Gastroesophageal sphincter (tissue), 4 donors: ENCODE measurements around the gene IKZF1. TPM values are rescaled to one million over a fixed set of nuclear protein-coding genes. Genes with fewer than 3 reads are reported as not detected.

Experiments used
- ATAC-seq: fragments of 150-250 bp; one replicate; pipeline ENCODE4 v1.9.1; 2016; ENCODE audit warnings: mild to moderate bottlenecking, moderate library complexity
- H3K27ac ChIP-seq, 4 donors: fragments of 200-600 bp; sonication (generic) in 3 of 4; 1 replicate in 3 of 4; 2 replicates in 1 of 4; pipeline ENCODE4 v1.5.1; 2016 to 2019
- H3K27me3 ChIP-seq: fragments of 200-600 bp; sonication (generic); one replicate; pipeline ENCODE4 v1.5.1; 2019
- H3K36me3 ChIP-seq, 2 donors: fragments of 200-600 bp; sonication (generic); one replicate each; pipeline ENCODE4 v1.5.1; 2019; ENCODE audit warnings: control low read depth in 1 of 2
- H3K4me1 ChIP-seq, 3 donors: fragments of 200-600 bp; sonication (generic); 1 replicate in 2 of 3; 2 replicates in 1 of 3; pipeline ENCODE4 v1.5.1; 2016 to 2019; ENCODE audit warnings: control low read depth in 2 of 3
- H3K4me3 ChIP-seq, 2 donors: fragments of 200-600 bp; sonication (generic); one replicate each; pipeline ENCODE4 v1.5.1; 2019; ENCODE audit warnings: mild to moderate bottlenecking in 1 of 2, moderate library complexity in 1 of 2
- H3K9me3 ChIP-seq, 3 donors: fragments of 200-600 bp; sonication (generic); one replicate each; pipeline ENCODE4 v1.5.1; 2017 to 2019; ENCODE audit warnings: control low read depth in 2 of 3
- EP300 ChIP-seq: sonication (generic); formaldehyde crosslinking; IDR thresholded peaks from one replicate; pipeline ENCODE4 v1.6.1; 2017; ENCODE audit warnings: antibody characterized with exemption, mild to moderate bottlenecking
- POLR2A ChIP-seq, 2 donors: fragments of 450-650 bp; IDR thresholded peaks; one replicate each; pipeline ENCODE4 v1.6.1; 2017; ENCODE audit warnings: antibody characterized with exemption in 2 of 2, mild to moderate bottlenecking in 2 of 2, moderate library complexity in 1 of 2
- POLR2AphosphoS5 ChIP-seq: sonication (generic); formaldehyde crosslinking; IDR thresholded peaks from one replicate; pipeline ENCODE4 v1.6.1; 2017; ENCODE audit warnings: antibody characterized with exemption
- WGBS, 2 donors: methylation state at CpG; one replicate each; pipeline ENCODE4 v1.1.5; 2018; ENCODE audit warnings: low coverage in 1 of 2; 5-methylcytosine and 5-hydroxymethylcytosine counted together
- total RNA-seq, 4 donors: library from RNA; depleted of rRNA; stranded (reverse); fragments of >200 nt; gene quantifications; one replicate each; pipeline ENCODE4 v1.1.0, GENCODE V29; 2016
- TF ChIP-seq, protein P1 (sequence below), 4 experiments: fragments of 200-600 bp in 2 of 4; fragments of 450-650 bp in 2 of 4; sonication (generic) in 1 of 4; IDR thresholded peaks; one replicate each; pipeline ENCODE4 v1.5.1; 2017 to 2019; ENCODE audit warnings: antibody characterized with exemption in 4 of 4, mild to moderate bottlenecking in 2 of 4, moderate library complexity in 2 of 4

The IKZF1 gene
- total RNA-seq, 4 donors from 2014 or later = 2.5 to 14.1 (median 5.9) TPM

DNA sequence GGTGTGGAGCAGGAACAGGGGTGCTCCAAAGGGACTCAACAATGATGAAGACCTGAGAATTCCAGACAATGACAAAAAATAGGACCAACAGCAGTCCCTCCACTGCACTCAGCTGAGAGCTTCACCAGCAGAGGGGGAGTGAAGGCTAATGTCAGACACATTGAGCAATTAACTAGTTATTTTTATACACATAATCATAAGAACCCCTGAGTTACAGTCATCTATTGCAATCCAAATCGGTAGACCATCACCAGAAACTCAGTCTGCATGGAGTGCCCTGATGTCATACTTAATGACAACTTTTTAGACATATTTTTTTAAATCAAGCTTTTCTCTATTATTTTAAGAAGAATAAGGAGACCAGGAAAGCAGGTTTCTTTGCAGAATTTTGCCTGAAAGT, 30.6 kb upstream of the IKZF1 start:
- no peak for ATAC-seq
- Histone ChIP-seq H3K4me1 (no peaks in the 10 kb centered on the region), H3K27me3 (peaks cover 4% of the 10 kb centered on the region), H3K27ac (no peak overlapping the region), H3K9me3 (no peaks in the 10 kb centered on the region), H3K4me3 (no peak overlapping the region), H3K36me3 (no peaks in the 10 kb centered on the region)
- TF ChIP-seq, protein P1, sequence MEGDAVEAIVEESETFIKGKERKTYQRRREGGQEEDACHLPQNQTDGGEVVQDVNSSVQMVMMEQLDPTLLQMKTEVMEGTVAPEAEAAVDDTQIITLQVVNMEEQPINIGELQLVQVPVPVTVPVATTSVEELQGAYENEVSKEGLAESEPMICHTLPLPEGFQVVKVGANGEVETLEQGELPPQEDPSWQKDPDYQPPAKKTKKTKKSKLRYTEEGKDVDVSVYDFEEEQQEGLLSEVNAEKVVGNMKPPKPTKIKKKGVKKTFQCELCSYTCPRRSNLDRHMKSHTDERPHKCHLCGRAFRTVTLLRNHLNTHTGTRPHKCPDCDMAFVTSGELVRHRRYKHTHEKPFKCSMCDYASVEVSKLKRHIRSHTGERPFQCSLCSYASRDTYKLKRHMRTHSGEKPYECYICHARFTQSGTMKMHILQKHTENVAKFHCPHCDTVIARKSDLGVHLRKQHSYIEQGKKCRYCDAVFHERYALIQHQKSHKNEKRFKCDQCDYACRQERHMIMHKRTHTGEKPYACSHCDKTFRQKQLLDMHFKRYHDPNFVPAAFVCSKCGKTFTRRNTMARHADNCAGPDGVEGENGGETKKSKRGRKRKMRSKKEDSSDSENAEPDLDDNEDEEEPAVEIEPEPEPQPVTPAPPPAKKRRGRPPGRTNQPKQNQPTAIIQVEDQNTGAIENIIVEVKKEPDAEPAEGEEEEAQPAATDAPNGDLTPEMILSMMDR (IDR thresholded peaks at IDR 0.05) = no peak
- TF ChIP-seq POLR2AphosphoS5 = no peak
- 50 to 71% methylated on average over 1 of the region's 1 CpG for WGBS, 2 donors

DNA sequence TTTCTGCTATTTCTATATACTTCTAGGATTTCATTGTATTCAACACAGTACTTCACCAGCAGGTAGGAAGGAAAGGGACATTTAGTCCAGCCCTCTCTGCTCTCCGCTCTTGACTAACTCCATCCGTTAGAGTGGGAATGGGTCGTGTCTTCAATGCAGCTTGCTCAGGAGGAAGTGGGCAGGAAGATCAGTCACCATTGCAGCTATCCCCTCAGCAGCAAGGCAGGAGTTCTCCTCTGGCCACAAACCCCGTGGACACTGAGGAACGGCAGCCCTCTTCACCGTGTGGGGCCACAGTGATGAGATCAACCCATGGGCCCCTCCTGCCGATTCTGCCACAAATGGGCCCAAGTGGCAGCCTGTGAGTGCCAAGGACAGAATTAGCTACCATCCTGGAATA, 30.2 kb upstream of the IKZF1 start:
- Histone ChIP-seq H3K4me1 (no peaks in the 10 kb centered on the region), H3K27ac (no peak overlapping the region), H3K36me3 (no peaks in the 10 kb centered on the region), H3K9me3 (no peaks in the 10 kb centered on the region), H3K4me3 (no peak overlapping the region), H3K27me3 (peaks cover 4% of the 10 kb centered on the region)
- no peak for ATAC-seq
- 61% methylated on average over 3 of the region's 7 CpGs; no CpG with 5 or more reads in 1 of the 2 donors for WGBS, 2 donors
- no peak for TF ChIP-seq POLR2AphosphoS5
- TF ChIP-seq POLR2A (IDR thresholded peaks at IDR 0.05) = no peak
- TF ChIP-seq, protein P1 (IDR thresholded peaks at IDR 0.05) = no peak
- no peak for TF ChIP-seq EP300

DNA sequence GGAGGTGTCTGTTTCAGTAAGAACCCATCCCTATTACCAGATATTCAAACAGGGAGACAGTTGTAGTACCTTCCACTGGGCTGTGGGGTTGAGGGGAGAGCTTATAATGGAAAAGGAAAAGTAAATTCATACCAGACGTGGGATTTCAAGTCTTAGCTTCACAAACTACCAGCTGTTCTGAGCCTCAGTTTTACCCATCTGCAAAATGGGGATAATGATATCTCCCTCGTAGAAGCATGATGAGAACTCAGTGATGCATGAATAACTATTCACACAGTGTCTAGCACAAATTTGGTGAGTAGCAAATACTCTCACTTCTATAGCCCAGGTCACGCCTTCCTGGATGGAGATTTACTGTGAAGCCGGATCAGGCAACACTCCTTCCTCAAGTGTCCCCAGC, 29.1 kb upstream of the IKZF1 start:
- Histone ChIP-seq H3K4me3 (no peak overlapping the region), H3K27me3 (peaks cover 4% of the 10 kb centered on the region), H3K9me3 (no peaks in the 10 kb centered on the region), H3K4me1 (no peaks in the 10 kb centered on the region), H3K36me3 (no peaks in the 10 kb centered on the region), H3K27ac (no peak overlapping the region)
- TF ChIP-seq, protein P1 (IDR thresholded peaks at IDR 0.05) = no peak
- TF ChIP-seq POLR2AphosphoS5 = no peak
- TF ChIP-seq EP300 = no peak
- TF ChIP-seq POLR2A (IDR thresholded peaks at IDR 0.05) = no peak
- WGBS, 2 donors = 65 to 82% methylated on average over 3 of the region's 4 CpGs
- ATAC-seq = no peak

DNA sequence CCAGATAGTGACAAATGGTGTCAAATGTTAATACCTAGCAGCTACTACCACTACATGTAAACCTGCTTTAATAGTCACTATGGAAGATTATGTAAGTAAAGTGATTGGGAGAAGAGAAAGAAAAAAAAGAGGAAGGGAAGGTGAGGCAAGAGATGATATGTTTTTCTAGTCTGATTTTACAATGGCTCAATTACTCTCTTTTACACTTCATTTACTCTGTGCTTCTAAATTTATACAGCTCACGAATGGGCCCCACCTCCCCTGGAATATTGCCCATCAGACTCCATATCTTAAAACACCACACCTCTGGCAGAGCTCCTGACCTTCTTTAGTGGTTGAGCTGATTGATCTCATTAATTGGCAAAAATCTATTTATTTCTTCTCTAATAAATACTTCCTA, 28.0 kb upstream of the IKZF1 start:
- no peaks in the 10 kb centered on the region for H3K4me1 ChIP-seq
- no peak overlapping the region for H3K4me3 ChIP-seq
- WGBS, 2 donors = 0 to 21% methylated on average over 1 of the region's 1 CpG
- TF ChIP-seq, protein P1 (IDR thresholded peaks at IDR 0.05) = no peak
- no peak for TF ChIP-seq EP300
- no peak for TF ChIP-seq POLR2A (IDR thresholded peaks at IDR 0.05)
- no peak for TF ChIP-seq POLR2AphosphoS5
- H3K36me3 ChIP-seq = no peaks in the 10 kb centered on the region
- H3K27ac ChIP-seq = no peak overlapping the region
- no peaks in the 10 kb centered on the region for H3K9me3 ChIP-seq
- H3K27me3 ChIP-seq = peaks cover 4% of the 10 kb centered on the region
- ATAC-seq = no peak

DNA sequence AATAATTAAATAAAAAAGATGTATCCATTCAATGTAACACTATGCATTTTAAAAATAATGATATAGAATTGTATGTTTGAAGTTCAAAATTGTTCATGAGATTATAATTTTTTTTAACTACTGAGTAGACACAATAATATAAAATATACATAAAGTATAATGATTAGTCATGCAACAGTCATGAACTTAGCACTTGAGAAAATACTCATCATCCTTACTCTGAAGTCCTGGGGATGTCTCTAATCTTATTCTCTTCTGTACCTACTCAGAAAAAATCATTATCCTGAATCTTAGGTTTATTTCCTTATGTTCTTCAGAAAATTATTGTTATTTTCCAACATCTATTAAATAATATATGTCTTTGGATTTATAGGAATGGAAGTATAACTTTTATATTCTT, 26.4 kb upstream of the IKZF1 start:
- Histone ChIP-seq H3K27ac (no peak overlapping the region), H3K4me1 (no peaks in the 10 kb centered on the region), H3K27me3 (no peaks in the 10 kb centered on the region), H3K36me3 (no peaks in the 10 kb centered on the region), H3K9me3 (no peaks in the 10 kb centered on the region), H3K4me3 (no peak overlapping the region)
- ATAC-seq = no peak
- TF ChIP-seq, protein P1 (IDR thresholded peaks at IDR 0.05) = no peak
- TF ChIP-seq POLR2AphosphoS5 = no peak
- TF ChIP-seq POLR2A (IDR thresholded peaks at IDR 0.05) = no peak
- no peak for TF ChIP-seq EP300
